GM12878 (cell line): Measurements from ENCODE around the gene ZNF213.

Experiments used
- CEBPB ChIP-seq, 2 experiments: fragments of 150-350 bp in 1 of 2; IDR thresholded peaks; 2 replicates each; pipeline ENCODE4 v1.6.1; 2012 to 2014; ENCODE audit warnings: low read depth in 2 of 2, low read length in 2 of 2, borderline replicate concordance in 1 of 2, inconsistent platforms in 1 of 2
- CTCF ChIP-seq, 3 experiments: IDR thresholded peaks in 2 of 3; conservative IDR thresholded peaks in 1 of 3; 2 replicates each; pipeline ENCODE4 v1.5.1; 2011; ENCODE audit warnings: low read depth in 3 of 3, low read length in 3 of 3, mild to moderate bottlenecking in 3 of 3, control low read depth in 2 of 3, moderate library complexity in 2 of 3, inconsistent platforms in 1 of 3, mixed read lengths in 1 of 3; ENCODE audit not compliant: control insufficient read depth in 2 of 3, insufficient read depth in 1 of 3; ENCODE audit errors: extremely low read depth in 1 of 3
- EZH2 ChIP-seq: IDR thresholded peaks from 2 replicates; pipeline ENCODE4 v1.6.1; 2012; ENCODE audit warnings: low read depth, mild to moderate bottlenecking, control low read depth, inconsistent platforms, low read length, borderline replicate concordance; ENCODE audit not compliant: control insufficient read depth
- JUNB ChIP-seq: IDR thresholded peaks from 2 replicates; pipeline ENCODE4 v1.6.1; 2016; ENCODE audit warnings: antibody characterized with exemption, mild to moderate bottlenecking
- JUND ChIP-seq: IDR thresholded peaks from 2 replicates; pipeline ENCODE4 v1.6.1; 2012; ENCODE audit warnings: low read depth, mild to moderate bottlenecking, low read length, improper control_type of control experiment, moderate library complexity
- TF ChIP-seq, protein P1 (sequence below): fragments of 450-650 bp; IDR thresholded peaks from 2 replicates; pipeline ENCODE4 v1.6.1; 2016; ENCODE audit warnings: mild to moderate bottlenecking

DNA sequence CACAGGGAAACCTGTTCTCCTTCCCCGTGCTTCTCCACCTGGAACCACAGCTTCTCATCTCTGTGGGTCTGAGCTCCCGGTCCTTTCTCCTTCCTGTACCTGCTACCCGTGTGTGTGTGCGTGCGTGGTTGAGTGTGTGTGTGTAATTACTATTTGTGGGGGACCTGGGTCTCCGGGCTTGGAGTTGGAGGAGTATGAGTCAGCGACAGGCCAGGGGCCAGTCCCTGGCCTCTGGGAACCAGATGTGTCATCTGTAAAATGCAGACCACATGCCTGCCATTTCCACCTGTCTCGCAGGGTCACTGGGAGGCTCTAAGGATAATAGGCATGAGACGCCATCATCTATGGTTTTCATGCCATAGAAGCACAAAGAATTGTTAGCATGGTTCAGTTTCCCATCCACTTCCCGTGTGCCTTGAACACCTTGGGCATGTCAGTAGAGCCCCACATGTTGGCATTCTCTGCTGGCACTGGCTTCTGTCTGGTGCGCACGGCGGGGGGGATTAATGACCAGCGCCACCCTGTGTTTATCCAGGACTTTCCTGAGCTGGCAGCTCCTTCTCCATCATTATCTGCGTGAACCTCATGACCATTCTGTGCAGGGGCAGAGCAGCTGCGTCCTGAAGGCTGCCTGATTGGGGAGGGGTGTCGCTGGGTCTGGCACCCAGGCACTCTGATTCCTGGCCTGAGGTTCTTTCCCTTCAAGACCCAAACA, 20.9 kb upstream of the ZNF213 start:
- TF ChIP-seq JUND (no peak), JUNB (no peak), CTCF (IDR thresholded peaks at IDR 0.05 in 2 of 3, conservative IDR thresholded peaks at IDR 0.05 in 1 of 3; ENCODE audit: control insufficient read depth in 2 of 3, extremely low read depth in 1 of 3, insufficient read depth in 1 of 3, low read depth in 3 of 3, low read length in 3 of 3) (no peak), CEBPB (IDR thresholded peaks at IDR 0.05; ENCODE audit: borderline replicate concordance in 1 of 2, low read depth in 2 of 2, low read length in 2 of 2) (no peak), EZH2 (no peak)
- TF ChIP-seq, protein P1, sequence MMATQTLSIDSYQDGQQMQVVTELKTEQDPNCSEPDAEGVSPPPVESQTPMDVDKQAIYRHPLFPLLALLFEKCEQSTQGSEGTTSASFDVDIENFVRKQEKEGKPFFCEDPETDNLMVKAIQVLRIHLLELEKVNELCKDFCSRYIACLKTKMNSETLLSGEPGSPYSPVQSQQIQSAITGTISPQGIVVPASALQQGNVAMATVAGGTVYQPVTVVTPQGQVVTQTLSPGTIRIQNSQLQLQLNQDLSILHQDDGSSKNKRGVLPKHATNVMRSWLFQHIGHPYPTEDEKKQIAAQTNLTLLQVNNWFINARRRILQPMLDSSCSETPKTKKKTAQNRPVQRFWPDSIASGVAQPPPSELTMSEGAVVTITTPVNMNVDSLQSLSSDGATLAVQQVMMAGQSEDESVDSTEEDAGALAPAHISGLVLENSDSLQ = no peak
